HepG2 (cell line): ENCODE data around the gene TMA7B. TPM values are rescaled to one million over a fixed set of nuclear protein-coding genes. Genes with fewer than 3 reads are reported as not detected.

Experiments
- ATAC-seq: fragments of 200-7000 bp; cut with Tn5 transposase; 3 replicates; pipeline ENCODE4 v1.9.1; 2020; ENCODE audit warnings: mild to moderate bottlenecking, moderate library complexity
- BruUV-seq: library from RNA; stranded (reverse); fragments of 400-500 nt; replicated peaks from 2 replicates; lab custom pipeline; 2021; lab: Mats Ljungman, UMichigan
- CTCF ChIA-PET: fragments of 300-600 bp; formaldehyde crosslinking; extraction: SDS; loops from one replicate; lab custom pipeline; 2021; ENCODE audit warnings: low total read pairs, inconsistent platforms, low intra/inter-chr PET ratio; lab: Yijun Ruan, JAX
- POLR2A ChIA-PET: fragments of 350-600 bp; sonication (Branson Sonifier 250); formaldehyde crosslinking; loops from one replicate; lab custom pipeline; 2020; ENCODE audit warnings: antibody characterized with exemption, inconsistent platforms; lab: Yijun Ruan, JAX
- DNase-seq: peaks from one replicate; pipeline ENCODE4 v3.0.0-alpha.2; 2015; ENCODE audit warnings: low spot score
- FAIRE-seq: peaks from 3 replicates; lab custom pipeline; 2011; peaks lifted over from hg19 to GRCh38; lab: Jason Lieb, UNC
- H2AFZ ChIP-seq: one replicate; pipeline ENCODE4 v1.6.1; 2011; ENCODE audit warnings: low read length, inconsistent platforms
- H3K27ac ChIP-seq: fragments of 300-600 bp; 3 replicates; pipeline ENCODE4 v1.8.0; 2011; ENCODE audit warnings: mixed run types, mild to moderate bottlenecking, mixed read lengths, low read length, inconsistent platforms; ENCODE audit not compliant: insufficient read depth; ENCODE audit errors: extremely low read length
- H3K27me3 ChIP-seq, 2 experiments: fragments of 200-600 bp in 1 of 2; 2 replicates in 1 of 2; 3 replicates in 1 of 2; pipeline versions ENCODE4 v1.6.0 to v1.8.0; 2011; ENCODE audit warnings: low read length in 2 of 2, mild to moderate bottlenecking in 2 of 2, moderate library complexity in 2 of 2, inconsistent platforms in 1 of 2; ENCODE audit not compliant: insufficient read depth in 2 of 2, control insufficient read depth in 1 of 2
- H3K36me3 ChIP-seq, 2 experiments: fragments of 200-600 bp in 1 of 2; replicated peaks in 1 of 2; 2 replicates in 1 of 2; 3 replicates in 1 of 2; pipeline versions ENCODE4 v1.5.1 to v1.8.0; 2011; ENCODE audit warnings: low read length in 2 of 2, inconsistent platforms in 1 of 2; ENCODE audit not compliant: insufficient read depth in 2 of 2, control insufficient read depth in 1 of 2
- H3K4me1 ChIP-seq: 2 replicates; pipeline ENCODE4 v1.5.1; 2012; ENCODE audit warnings: low read length, inconsistent platforms; ENCODE audit not compliant: insufficient read depth
- H3K4me2 ChIP-seq: 2 replicates; pipeline ENCODE4 v1.6.0; 2011; ENCODE audit warnings: low read depth, low read length, inconsistent platforms
- H3K4me3 ChIP-seq, 3 experiments: fragments of 200-600 bp in 1 of 3; sonication (generic), shearing (Covaris generic) in 1 of 3; replicated peaks in 1 of 3; 2 replicates each; pipeline ENCODE4 v1.5.1; 2011 to 2016; ENCODE audit warnings: low read length in 3 of 3, inconsistent platforms in 2 of 3, low read depth in 2 of 3, mild to moderate bottlenecking in 2 of 3, control low read depth in 1 of 3, mixed read lengths in 1 of 3; ENCODE audit not compliant: insufficient read depth in 1 of 3
- H3K79me2 ChIP-seq: one replicate; pipeline ENCODE4 v1.6.1; 2011; ENCODE audit warnings: low read length, inconsistent platforms; ENCODE audit not compliant: insufficient read depth
- H3K9ac ChIP-seq: 2 replicates; pipeline ENCODE4 v1.6.0; 2011; ENCODE audit warnings: mild to moderate bottlenecking, low read depth, low read length, inconsistent platforms; ENCODE audit not compliant: insufficient read depth
- H3K9me3 ChIP-seq: 2 replicates; pipeline ENCODE4 v1.5.1; 2012; ENCODE audit warnings: mild to moderate bottlenecking, low read length
- H4K20me1 ChIP-seq: 2 replicates; pipeline ENCODE4 v1.6.0; 2011; ENCODE audit warnings: inconsistent platforms, mild to moderate bottlenecking, low read length, moderate library complexity; ENCODE audit not compliant: insufficient read depth
- ARID5B ChIP-seq: IDR thresholded peaks from 2 replicates; pipeline ENCODE4 v1.4.0; 2020; ENCODE audit warnings: mild to moderate bottlenecking, missing genetic modification reagents
- WGBS: methylation state at CpG from one replicate; pipeline ENCODE4 v1.1.6; 2017; ENCODE audit warnings: low lambda C conversion rate; 5-methylcytosine and 5-hydroxymethylcytosine counted together
- in situ Hi-C: cut with HindIII; loops from 2 replicates; pipeline ENCODE4 v1.10.0; 2017; ENCODE audit warnings: low pct_unique_long_range_greater_than_20kb; ENCODE audit not compliant: extremely low pct_ligation_motif_present
- intact Hi-C: fragments of 100-400 bp; cut with micrococcal nuclease; formaldehyde crosslinking; loops from one replicate; pipeline ENCODE4 v1.10.0; 2022; ENCODE audit not compliant: unreplicated experiment
- polyA plus RNA-seq, 8 experiments: library from polyadenylated mRNA; depleted of rRNA in 3 of 8; stranded (reverse) in 7 of 8; unstranded in 1 of 8; fragments of >200 nt; fragmentation: Illumina TruSeq in 4 of 8; extraction: Trizol in 4 of 8; gene quantifications; 2 replicates each; pipeline versions ENCODE4 v1.2.1 to v1.2.3, GENCODE V29; 2011 to 2016; ENCODE audit warnings: low read depth in 4 of 8, missing spikeins in 1 of 8, mixed read lengths in 1 of 8; ENCODE audit not compliant: insufficient read depth in 1 of 8
- total RNA-seq, 5 experiments: library from RNA; depleted of rRNA; stranded (reverse); fragments of >200 nt; fragmentation: Illumina TruSeq; extraction: Trizol; gene quantifications; 2 replicates each; pipeline ENCODE4 v1.2.3, GENCODE V29; 2016; ENCODE audit warnings: low read depth in 1 of 5

Gene TMA7B
- total and polyA plus RNA-seq, 2 of the 13 experiments (the other 11 are each of a cell fraction or from before 2014, with no cell fraction given) = not detected

- Histone ChIP-seq H3K27me3 (peaks cover 2 to 22% of the 10 kb centered on the region in 2 experiments; a peak in 3 of 5 replicates), H3K4me1 (peaks cover 47% of the 10 kb centered on the region), H3K9me3 (no peaks in the 10 kb centered on the region), H3K27ac (no peak within 1 kb of the TSS), H2AFZ (no peak within 1 kb of the TSS), H3K4me2 (no peak within 1 kb of the TSS), H3K4me3 (no peak within 1 kb of the TSS), H3K36me3 (no peaks in the 10 kb centered on the region), H3K9ac (no peak within 1 kb of the TSS), H4K20me1 (no peaks in the 10 kb centered on the region), H3K79me2 (no peaks in the 10 kb centered on the region)
- TF ChIP-seq ARID5B (CRISPR knock-in tag) = no peak
- POLR2A ChIA-PET = no interaction called here
- FAIRE-seq (no peak), ATAC-seq (no peak), DNase-seq (no peak)
- BruUV-seq = no TSS peak
- CTCF ChIA-PET = no interaction called here
- in situ Hi-C loops (no loop called here), intact Hi-C loops (no loop called here)
- WGBS = 89% methylated on average over 24 of the region's 115 CpGs
These were observed 34.6 kb downstream of the TMA7B start, which contains the start of gene FAM83F for GRCh38 chr22:39994566-39995392. Gene FAM83F, plus strand, starts transcription at chr22:39994954. Its CDS starts 89 bp downstream, at chr22:39995043.
